AG09309 (cell line): ENCODE measurements around the gene ASB2.

ENCODE experiments used
- DNase-seq: peaks from one replicate; pipeline ENCODE4 v3.0.0-alpha.2; 2010; ENCODE audit warnings: low read depth
- H3K4me3 ChIP-seq: 2 replicates; pipeline ENCODE4 v1.5.1; 2011; ENCODE audit warnings: mild to moderate bottlenecking, low read depth, low read length, moderate library complexity; ENCODE audit not compliant: control insufficient read depth
- TF ChIP-seq, protein P1 (sequence below): IDR thresholded peaks from 2 replicates; pipeline ENCODE4 v1.5.1; 2011; ENCODE audit warnings: mild to moderate bottlenecking, low read depth, low read length, inconsistent platforms; ENCODE audit not compliant: insufficient read depth, control insufficient read depth; ENCODE audit errors: missing control alignments

ASB2 gene

GRCh38 chr14:93952829-93953228 lies 23.5 kb downstream of the ASB2 start:
- no peak overlapping the region for H3K4me3 ChIP-seq
- TF ChIP-seq, protein P1, sequence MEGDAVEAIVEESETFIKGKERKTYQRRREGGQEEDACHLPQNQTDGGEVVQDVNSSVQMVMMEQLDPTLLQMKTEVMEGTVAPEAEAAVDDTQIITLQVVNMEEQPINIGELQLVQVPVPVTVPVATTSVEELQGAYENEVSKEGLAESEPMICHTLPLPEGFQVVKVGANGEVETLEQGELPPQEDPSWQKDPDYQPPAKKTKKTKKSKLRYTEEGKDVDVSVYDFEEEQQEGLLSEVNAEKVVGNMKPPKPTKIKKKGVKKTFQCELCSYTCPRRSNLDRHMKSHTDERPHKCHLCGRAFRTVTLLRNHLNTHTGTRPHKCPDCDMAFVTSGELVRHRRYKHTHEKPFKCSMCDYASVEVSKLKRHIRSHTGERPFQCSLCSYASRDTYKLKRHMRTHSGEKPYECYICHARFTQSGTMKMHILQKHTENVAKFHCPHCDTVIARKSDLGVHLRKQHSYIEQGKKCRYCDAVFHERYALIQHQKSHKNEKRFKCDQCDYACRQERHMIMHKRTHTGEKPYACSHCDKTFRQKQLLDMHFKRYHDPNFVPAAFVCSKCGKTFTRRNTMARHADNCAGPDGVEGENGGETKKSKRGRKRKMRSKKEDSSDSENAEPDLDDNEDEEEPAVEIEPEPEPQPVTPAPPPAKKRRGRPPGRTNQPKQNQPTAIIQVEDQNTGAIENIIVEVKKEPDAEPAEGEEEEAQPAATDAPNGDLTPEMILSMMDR = no peak

DNA sequence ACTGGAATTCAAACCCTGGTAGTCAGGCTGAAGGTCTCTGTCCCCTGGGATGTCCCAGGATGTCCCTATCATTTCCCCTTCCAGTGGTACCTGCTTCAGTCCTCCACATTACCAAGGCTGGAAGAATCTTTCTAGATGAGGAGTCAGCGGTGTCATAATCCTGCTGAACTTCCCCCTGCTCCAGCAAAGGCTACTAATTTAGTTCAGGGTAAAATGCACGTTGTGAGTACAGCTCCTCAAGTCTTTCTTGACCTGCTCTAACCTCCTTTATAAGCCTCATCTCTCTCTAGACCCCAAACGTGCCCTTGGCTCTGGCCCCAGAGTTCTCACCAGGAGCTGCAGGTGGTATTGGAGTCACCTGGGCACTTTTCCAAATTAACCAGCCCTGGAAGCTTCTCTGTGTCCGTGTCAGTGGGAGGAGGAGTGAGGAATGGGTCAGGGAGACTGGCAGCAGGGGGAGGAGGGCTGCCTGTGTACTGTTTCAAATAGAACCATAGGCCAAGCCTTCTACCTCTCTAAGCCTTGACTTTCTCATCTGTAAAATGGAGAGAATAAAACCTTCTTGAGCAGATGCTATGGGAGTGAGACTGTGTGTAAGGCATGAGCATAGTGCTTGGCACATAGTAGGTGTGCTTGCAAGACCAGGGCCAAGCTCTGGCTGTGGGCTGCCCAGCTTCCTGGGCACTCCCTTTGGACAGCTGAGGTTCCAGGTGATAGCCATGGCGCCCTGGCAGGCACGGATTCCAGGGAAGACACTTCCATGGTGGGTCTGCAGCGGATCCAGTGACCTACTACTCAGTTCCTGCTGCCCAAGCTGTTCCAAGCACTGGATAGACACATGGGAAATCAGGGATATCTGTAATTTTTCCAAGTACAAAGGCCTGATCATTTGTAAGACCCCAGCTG lies 24.5 kb downstream of the ASB2 start:
- H3K4me3 ChIP-seq = no peak overlapping the region
- TF ChIP-seq, protein P1 = no peak
- DNase-seq = no peak

More at GRCh38 chr14:93952829-93953228, 23.5 kb downstream of the ASB2 start:
- DNase-seq = no peak

- TF ChIP-seq, protein P1 = no peak
- H3K4me3 ChIP-seq = no peak overlapping the region
- DNase-seq = no peak
Measured at GRCh38 chr14:93950948-93951634, 25.3 kb downstream of the ASB2 start.

DNA sequence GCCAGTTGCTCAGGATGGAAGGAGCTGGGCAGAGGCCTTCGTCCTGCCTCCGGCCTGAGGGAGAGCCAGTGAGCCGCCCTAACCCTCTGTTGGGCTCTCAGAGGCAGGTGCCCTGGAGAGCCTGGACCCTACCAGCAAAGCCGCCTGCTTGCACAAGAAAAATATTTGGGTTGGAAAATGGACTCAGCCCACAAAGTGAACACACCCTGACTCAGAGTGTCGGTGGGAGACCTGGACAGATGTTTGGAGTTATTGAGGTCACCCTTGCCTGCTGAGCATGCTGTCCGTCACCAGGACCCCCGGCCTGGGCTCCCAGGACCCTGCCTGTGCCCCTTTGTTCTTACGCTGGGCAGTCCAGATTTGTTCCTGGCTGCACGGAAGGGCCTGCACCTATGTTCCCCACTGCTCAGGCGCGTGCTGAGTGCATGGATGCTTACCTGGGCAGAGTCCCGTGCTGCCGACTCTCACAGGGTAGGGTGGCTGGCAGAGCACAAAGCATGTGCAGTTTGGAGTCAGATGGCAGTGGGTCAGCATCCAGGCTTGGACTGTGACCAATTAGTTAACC lies 26.8 kb downstream of the ASB2 start:
- no peak overlapping the region for H3K4me3 ChIP-seq
- DNase-seq = no peak
- TF ChIP-seq, protein P1 = no peak

DNA sequence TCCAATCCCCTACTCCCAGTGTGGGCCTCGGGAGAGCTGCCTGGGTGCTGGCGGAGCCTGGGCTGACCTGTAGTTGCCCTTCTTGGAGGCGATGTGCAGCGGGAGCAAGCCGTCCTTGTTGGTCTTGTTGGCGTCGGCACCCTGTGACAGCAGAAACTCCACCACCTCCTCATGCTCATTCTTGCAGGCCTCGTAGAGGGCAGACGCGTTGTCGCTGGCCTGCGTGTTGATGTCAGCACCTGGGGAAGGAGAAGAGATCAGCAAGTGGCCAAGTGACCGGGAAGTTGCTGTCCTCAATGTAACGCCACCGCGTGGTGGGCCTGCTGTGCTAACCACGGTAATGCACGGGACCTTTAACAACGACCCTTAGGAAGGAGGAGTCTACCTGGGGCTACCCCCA lies 29.1 kb downstream of the ASB2 start:
- no peak for DNase-seq
- H3K4me3 ChIP-seq = no peak overlapping the region
- TF ChIP-seq, protein P1 = no peak

DNA sequence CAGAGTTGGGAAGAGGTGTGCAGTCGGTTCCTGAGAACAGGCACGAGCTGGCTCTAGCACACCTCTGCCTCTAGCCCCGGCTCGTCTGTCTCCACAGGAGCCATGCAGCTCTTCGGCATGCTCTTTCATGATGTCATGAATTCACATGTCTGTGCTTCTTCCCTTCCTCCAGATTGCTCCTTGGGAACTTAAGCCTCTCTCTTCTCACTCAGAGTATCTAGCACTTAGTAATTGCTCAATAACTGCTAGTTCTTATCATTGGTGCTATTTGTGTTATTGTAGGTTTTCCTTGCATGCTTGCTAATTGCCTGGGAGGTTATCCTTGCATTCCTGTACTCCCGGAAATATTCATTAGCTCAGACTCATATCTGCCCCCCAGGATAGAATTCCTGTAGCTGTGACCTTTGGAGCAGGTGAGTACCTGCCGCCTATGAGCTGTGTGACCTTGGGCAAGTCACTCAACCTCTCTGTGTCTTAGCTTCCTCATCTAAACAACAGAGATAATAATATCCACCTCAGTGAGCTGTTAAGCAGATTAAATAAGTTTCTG lies 29.8 kb downstream of the ASB2 start:
- TF ChIP-seq, protein P1 = no peak
- H3K4me3 ChIP-seq = no peak overlapping the region
- DNase-seq = no peak
